AG09309 (cell line): ENCODE measurements around the gene IRF6.
A peak's percentile ranks its signal among the peaks of the same experiment; 100 is the strongest.

Source experiments
- DNase-seq: peaks from one replicate; pipeline ENCODE4 v3.0.0-alpha.2; 2010; ENCODE audit warnings: low read depth
- H3K4me3 ChIP-seq: 2 replicates; pipeline ENCODE4 v1.5.1; 2011; ENCODE audit warnings: mild to moderate bottlenecking, low read depth, low read length, moderate library complexity; ENCODE audit not compliant: control insufficient read depth
- CTCF ChIP-seq: IDR thresholded peaks from 2 replicates; pipeline ENCODE4 v1.5.1; 2011; ENCODE audit warnings: mild to moderate bottlenecking, low read depth, low read length, inconsistent platforms; ENCODE audit not compliant: insufficient read depth, control insufficient read depth; ENCODE audit errors: missing control alignments

The IRF6 gene

GRCh38 chr1:209774592-209774991 lies 31.4 kb downstream of the IRF6 start:
- no peak for TF ChIP-seq CTCF
- H3K4me3 ChIP-seq = no peak overlapping the region

GRCh38 chr1:209772126-209772525 lies 33.8 kb downstream of the IRF6 start:
- no peak overlapping the region for H3K4me3 ChIP-seq
- DNase-seq = no peak
- no peak for TF ChIP-seq CTCF

More at GRCh38 chr1:209774592-209774991, 31.4 kb downstream of the IRF6 start:
- no peak for DNase-seq

- no peak overlapping the region for H3K4me3 ChIP-seq
- DNase-seq = no peak
- TF ChIP-seq CTCF = no peak
Observed at GRCh38 chr1:209770636-209771415, 35.1 kb downstream of the IRF6 start.

GRCh38 chr1:209769971-209770370 lies 36.0 kb downstream of the IRF6 start:
- no peak overlapping the region for H3K4me3 ChIP-seq
- DNase-seq = no peak
- TF ChIP-seq CTCF = no peak

GRCh38 chr1:209769171-209769904 lies 36.6 kb downstream of the IRF6 start:
- H3K4me3 ChIP-seq = no peak overlapping the region
- peak; percentile 72 for DNase-seq
- TF ChIP-seq CTCF = no peak

- H3K4me3 ChIP-seq = no peak overlapping the region
- no peak for DNase-seq
- no peak for TF ChIP-seq CTCF
Observed at GRCh38 chr1:209768354-209768774, 37.6 kb downstream of the IRF6 start.
